ENCODE results near the gene OR11A1. TPM values are rescaled to one million over a fixed set of nuclear protein-coding genes. Genes with fewer than 3 reads are reported as not detected.

The OR11A1 gene
- total RNA-seq, 2 experiments from 2014 or later, result not detected

DNA sequence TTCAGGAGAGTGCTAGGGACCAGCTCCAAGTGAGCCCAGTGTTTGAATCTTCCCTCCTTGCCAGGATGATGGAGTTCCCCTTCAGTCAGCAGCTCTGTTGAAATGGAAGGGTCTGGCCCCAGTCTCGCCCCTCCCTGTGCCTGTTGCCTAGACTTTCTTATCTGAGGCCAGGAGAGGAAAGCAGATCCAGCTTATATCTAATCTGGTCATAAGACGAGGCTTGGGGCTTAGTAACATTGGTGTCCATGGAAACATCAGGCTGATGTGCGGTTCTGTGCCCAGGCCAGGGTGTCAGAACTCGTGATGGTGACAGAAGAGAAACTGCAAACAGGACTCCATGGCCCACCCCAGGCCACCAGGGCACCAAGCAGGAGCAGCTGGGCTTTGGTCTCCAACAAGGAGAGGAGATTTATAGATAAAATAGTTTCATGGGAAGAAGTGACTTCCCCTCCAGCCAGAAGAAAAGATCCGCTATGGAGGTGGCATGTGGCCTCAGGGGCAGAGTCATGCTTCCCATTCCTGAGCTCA is 21.1 kb upstream of the OR11A1 start:
- ChIA-PET CTCF (no interaction called here), POLR2A (interaction anchor here (1.2 kb wide), 1 partner anchor 8 kb away, joined by 4 read pairs; no protein-coding TSS in a partner anchor)

DNA sequence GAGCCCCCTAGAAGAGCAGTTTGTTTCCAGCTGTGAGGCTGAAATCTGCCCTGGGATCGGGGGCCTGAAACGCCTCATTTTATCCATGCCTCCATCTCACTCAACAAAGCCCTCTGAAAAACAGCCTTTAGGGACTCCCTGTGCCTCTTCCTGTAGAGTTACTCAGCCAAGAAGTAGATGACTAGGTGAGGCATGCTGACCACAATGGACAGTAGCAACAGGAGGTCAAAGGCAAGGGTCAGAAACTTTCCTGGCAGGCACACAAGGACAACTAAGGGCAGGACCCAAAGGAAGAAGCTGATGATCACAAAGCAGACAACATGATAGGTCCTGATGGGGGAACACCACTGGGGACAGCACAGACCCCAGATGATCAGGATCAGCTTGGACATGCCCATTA is 18.1 kb upstream of the OR11A1 start:
- peaks cover 9% of the 10 kb centered on the region for H3K27me3 Mint-ChIP-seq
- no peak overlapping the region for H3K27ac Mint-ChIP-seq
- no peaks in the 10 kb centered on the region for H3K36me3 Mint-ChIP-seq (ENCODE audit: low read depth)
- ChIA-PET POLR2A (interaction anchor here (0.6 kb wide), 1 partner anchor 89 kb away, joined by 3 read pairs; no protein-coding TSS in a partner anchor), CTCF (no interaction called here)
- no peak overlapping the region for H3K4me3 Mint-ChIP-seq
- no peaks in the 10 kb centered on the region for H3K9me3 Mint-ChIP-seq
- ATAC-seq (no peak), DNase-seq (no peak)
- no peaks in the 10 kb centered on the region for H3K4me1 Mint-ChIP-seq (ENCODE audit: low read depth)
- intact Hi-C loops (cut with micrococcal nuclease), result no loop called here
- TF ChIP-seq, protein P1, sequence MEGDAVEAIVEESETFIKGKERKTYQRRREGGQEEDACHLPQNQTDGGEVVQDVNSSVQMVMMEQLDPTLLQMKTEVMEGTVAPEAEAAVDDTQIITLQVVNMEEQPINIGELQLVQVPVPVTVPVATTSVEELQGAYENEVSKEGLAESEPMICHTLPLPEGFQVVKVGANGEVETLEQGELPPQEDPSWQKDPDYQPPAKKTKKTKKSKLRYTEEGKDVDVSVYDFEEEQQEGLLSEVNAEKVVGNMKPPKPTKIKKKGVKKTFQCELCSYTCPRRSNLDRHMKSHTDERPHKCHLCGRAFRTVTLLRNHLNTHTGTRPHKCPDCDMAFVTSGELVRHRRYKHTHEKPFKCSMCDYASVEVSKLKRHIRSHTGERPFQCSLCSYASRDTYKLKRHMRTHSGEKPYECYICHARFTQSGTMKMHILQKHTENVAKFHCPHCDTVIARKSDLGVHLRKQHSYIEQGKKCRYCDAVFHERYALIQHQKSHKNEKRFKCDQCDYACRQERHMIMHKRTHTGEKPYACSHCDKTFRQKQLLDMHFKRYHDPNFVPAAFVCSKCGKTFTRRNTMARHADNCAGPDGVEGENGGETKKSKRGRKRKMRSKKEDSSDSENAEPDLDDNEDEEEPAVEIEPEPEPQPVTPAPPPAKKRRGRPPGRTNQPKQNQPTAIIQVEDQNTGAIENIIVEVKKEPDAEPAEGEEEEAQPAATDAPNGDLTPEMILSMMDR (IDR thresholded peaks at IDR 0.05), result no peak

More for the DNA sequence above, 21.1 kb upstream of the OR11A1 start:
- TF ChIP-seq, protein P1 (IDR thresholded peaks at IDR 0.05), result no peak
- Mint-ChIP-seq H3K27me3 (peaks cover 4% of the 10 kb centered on the region), H3K27ac (no peak overlapping the region), H3K4me3 (no peak overlapping the region), H3K9me3 (no peaks in the 10 kb centered on the region), H3K36me3 (ENCODE audit: low read depth) (no peaks in the 10 kb centered on the region), H3K4me1 (ENCODE audit: low read depth) (no peaks in the 10 kb centered on the region)
- DNase-seq (no peak), ATAC-seq (no peak)
- intact Hi-C loops (cut with micrococcal nuclease), result no loop called here

DNA sequence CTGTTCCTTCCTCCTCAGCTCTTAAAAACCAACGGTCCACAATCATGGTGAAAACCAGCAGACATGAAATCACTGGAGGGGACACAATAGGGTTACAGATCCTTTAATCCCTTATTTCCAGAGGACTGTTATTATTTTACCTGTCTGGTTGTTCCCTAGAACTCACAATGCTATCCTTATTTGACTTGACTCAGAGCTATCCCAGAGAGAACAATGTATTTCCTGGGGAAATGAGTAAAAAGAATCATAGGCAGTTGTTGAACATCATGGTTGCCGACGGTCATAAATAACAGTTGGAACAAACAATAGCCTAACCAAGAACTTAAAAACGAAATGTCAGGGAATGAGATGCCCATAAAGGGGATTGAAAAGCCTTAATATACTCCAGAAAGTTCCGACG is 9.4 kb upstream of the OR11A1 start:
- no peaks in the 10 kb centered on the region for H3K4me1 Mint-ChIP-seq (ENCODE audit: low read depth)
- H3K9me3 Mint-ChIP-seq, result no peaks in the 10 kb centered on the region
- CTCF ChIA-PET, result no interaction called here

DNA sequence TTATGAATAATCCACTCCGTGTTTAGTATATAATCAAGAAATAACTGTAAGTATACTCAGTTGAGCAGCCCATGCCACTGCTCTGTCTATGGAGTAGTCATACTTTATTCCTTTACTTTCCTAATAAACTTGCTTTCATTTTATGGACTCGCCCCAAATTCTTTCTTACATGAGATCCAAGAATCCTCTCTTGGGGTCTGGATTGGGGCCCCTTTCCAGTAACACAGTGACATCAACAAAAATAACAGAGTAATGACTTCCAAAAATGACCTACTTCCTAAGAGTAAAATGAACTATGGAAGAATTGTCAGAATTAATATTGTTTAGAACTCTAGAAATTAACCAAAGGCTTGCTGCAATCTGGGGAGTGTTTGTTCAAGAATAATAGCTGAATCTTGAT is 8.9 kb upstream of the OR11A1 start:
- H3K4me3 Mint-ChIP-seq, result no peak overlapping the region
- TF ChIP-seq, protein P1 (IDR thresholded peaks at IDR 0.05), result no peak
- POLR2A ChIA-PET, result interaction anchor here (0.5 kb wide), 1 partner anchor 71 kb away, joined by 3 read pairs; no protein-coding TSS in a partner anchor
- CTCF ChIA-PET, result no interaction called here
- H3K4me1 Mint-ChIP-seq (ENCODE audit: low read depth), result no peaks in the 10 kb centered on the region
- no peak for DNase-seq
- H3K9me3 Mint-ChIP-seq, result no peaks in the 10 kb centered on the region
- H3K27ac Mint-ChIP-seq, result no peak overlapping the region
- intact Hi-C loops (cut with micrococcal nuclease), result no loop called here
- H3K36me3 Mint-ChIP-seq (ENCODE audit: low read depth), result no peaks in the 10 kb centered on the region
- no peak for ATAC-seq
- peaks cover 6% of the 10 kb centered on the region for H3K27me3 Mint-ChIP-seq

More for the DNA sequence above, 9.4 kb upstream of the OR11A1 start:
- no peak overlapping the region for H3K4me3 Mint-ChIP-seq
- ATAC-seq (no peak), DNase-seq (no peak)
- peaks cover 6% of the 10 kb centered on the region for H3K27me3 Mint-ChIP-seq
- H3K36me3 Mint-ChIP-seq (ENCODE audit: low read depth), result no peaks in the 10 kb centered on the region
- intact Hi-C loops (cut with micrococcal nuclease), result no loop called here
- TF ChIP-seq, protein P1 (IDR thresholded peaks at IDR 0.05), result no peak
- H3K27ac Mint-ChIP-seq, result no peak overlapping the region
- POLR2A ChIA-PET, result interaction anchor here (0.5 kb wide), 1 partner anchor 71 kb away, joined by 3 read pairs; no protein-coding TSS in a partner anchor

- intact Hi-C loops (cut with micrococcal nuclease), result no loop called here
- Mint-ChIP-seq H3K36me3 (ENCODE audit: low read depth) (no peaks in the 10 kb centered on the region), H3K9me3 (no peaks in the 10 kb centered on the region), H3K4me3 (no peak overlapping the region), H3K4me1 (ENCODE audit: low read depth) (no peaks in the 10 kb centered on the region), H3K27me3 (peaks cover 6% of the 10 kb centered on the region), H3K27ac (no peak overlapping the region)
- CTCF ChIA-PET, result no interaction called here
- POLR2A ChIA-PET, result no interaction called here
- TF ChIP-seq, protein P1 (IDR thresholded peaks at IDR 0.05), result no peak
- DNase-seq, result no peak
- no peak for ATAC-seq
Measured at GRCh38 chr6:29465279-29465678, 8.4 kb upstream of the OR11A1 start.
